GM10266 (cell line): ENCODE results near the gene SGCD.

Source experiments
- DNase-seq: peaks from one replicate; pipeline ENCODE4 v3.0.0; 2012; ENCODE audit errors: extremely low spot score
- TF ChIP-seq, protein P1 (sequence below): IDR thresholded peaks from 2 replicates; pipeline ENCODE4 v1.5.1; 2012; ENCODE audit warnings: mild to moderate bottlenecking, low read depth; ENCODE audit not compliant: control insufficient read depth, insufficient read depth; ENCODE audit errors: missing control alignments

SGCD gene

DNA sequence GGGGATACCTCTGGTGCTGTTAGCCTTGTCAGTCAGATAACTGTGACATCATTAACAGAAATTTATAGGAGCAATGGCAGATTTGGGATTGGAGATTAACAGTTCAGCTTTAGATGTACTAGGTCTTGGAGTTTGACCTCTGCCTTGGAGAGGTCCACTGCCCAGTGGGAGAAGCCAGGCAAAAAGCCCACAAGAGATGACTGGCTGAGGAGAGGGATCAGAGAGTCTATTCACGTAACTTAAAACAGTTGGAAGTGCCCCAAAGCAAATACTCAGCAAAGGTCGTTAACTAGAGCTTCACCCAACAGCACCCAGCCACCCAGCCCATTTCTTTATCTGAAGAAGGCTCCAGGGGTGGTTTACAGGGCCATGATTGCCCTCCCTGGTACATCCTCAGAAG, 290.5 kb downstream of the SGCD start:
- TF ChIP-seq, protein P1, sequence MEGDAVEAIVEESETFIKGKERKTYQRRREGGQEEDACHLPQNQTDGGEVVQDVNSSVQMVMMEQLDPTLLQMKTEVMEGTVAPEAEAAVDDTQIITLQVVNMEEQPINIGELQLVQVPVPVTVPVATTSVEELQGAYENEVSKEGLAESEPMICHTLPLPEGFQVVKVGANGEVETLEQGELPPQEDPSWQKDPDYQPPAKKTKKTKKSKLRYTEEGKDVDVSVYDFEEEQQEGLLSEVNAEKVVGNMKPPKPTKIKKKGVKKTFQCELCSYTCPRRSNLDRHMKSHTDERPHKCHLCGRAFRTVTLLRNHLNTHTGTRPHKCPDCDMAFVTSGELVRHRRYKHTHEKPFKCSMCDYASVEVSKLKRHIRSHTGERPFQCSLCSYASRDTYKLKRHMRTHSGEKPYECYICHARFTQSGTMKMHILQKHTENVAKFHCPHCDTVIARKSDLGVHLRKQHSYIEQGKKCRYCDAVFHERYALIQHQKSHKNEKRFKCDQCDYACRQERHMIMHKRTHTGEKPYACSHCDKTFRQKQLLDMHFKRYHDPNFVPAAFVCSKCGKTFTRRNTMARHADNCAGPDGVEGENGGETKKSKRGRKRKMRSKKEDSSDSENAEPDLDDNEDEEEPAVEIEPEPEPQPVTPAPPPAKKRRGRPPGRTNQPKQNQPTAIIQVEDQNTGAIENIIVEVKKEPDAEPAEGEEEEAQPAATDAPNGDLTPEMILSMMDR, result no peak
- DNase-seq, result no peak

DNA sequence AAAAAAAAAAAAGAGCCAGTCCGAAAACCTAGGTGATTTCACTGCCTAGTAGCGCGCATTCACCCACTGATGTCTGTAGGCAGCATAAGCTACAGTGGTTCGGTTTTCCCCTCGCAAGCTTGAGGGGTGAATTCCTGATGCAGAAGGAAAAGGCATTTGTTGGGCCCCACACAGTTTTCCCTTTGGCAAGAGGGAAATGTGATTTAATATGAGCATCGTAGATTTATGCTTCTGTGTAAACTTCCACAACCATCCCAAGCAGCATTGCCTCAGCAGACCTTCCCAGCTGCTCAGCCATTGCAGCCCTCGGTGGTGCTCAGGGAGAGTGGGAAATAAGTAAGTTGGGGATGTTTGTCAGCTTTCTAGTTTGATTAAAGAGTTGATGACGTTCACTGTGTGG, 291.6 kb downstream of the SGCD start:
- TF ChIP-seq, protein P1, result no peak
- no peak for DNase-seq

DNA sequence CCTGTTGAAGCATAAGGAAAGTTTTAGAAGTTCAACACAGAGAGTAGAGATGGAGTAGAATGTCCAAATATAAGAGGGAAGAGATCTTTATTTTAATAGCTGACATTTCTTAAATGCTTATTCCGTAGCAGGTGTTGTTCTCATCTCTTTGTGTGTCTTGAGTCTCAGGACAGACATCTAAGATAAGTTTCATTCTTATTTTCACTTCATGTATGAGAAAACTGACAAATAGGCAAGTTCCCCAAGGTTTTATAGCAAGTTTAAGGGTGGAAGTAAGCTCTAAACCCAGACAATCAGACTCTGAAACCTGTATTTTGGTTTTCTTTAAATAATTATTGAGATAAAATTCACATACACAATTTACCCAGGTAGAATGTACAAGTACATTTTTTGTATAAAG, 294.8 kb downstream of the SGCD start:
- TF ChIP-seq, protein P1, result no peak
- no peak for DNase-seq

DNA sequence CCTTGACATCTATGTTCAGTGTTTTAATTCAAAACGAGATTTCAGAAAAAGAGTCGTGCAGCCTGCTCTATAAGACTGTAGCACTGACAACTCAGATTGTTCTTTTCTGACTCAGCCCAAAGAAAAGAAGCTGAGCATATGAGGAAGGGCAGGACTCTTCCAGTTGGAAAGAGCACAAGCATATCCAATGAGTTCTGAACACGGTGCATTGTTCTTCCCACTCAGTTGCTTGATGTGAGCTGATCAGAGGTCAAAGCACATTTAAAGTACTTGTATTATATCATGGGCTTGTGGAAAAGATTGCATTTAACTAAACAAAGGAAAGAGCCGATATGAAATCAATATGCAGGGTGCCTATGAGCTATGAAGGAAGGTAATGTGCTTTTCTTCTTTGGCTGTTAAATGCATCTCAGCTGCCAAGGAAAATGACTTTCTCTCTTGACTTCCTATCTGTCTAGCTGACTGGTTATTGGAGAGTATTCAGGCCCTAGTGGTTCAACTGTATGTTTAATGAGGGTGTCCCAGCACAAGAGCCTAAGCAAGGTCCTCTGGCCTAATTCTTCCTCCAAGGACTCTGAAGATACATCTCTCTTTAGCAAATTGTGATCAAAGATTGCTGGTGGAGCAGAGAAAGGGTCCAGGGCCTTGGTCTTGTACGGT, 296.5 kb downstream of the SGCD start:
- no peak for DNase-seq
- TF ChIP-seq, protein P1, result no peak

DNA sequence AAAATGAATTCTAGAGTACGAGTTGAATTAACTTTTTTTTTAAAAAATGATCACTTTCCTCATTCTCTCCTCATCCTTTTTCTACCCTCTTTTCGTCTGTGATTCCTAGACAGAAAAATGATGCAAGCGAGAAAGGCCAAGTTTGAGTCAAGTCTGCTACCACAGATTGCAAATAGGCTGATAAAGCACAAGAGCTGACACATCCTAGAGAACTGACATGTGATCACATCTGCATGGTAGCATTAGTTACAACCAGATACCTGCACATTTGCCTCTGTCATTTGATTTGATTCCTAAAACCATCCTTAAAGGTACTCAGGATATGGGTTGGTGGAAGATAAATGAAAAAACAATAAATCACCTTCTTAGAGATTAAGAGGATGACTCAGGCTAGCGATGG, 297.7 kb downstream of the SGCD start:
- TF ChIP-seq, protein P1, result no peak
- no peak for DNase-seq

DNA sequence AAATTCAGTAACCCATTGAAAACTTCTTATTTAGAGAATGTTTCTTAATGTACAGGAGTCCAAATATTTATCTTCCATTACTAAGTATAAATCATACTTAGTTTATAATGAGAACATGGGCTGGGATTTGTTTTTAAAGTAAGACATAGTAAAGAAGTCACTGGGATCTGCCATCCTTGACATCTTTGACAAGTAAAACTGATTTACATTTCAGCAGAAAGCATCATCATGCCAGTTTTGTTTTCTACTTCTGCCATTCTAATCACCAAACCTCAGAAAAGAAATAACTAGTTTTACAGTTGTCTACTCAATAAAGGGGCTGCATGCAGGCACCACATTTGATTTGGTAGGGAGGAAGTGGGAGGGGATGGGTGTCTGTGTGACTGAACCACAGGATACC, 301.5 kb downstream of the SGCD start:
- no peak for DNase-seq
- TF ChIP-seq, protein P1, result no peak

DNA sequence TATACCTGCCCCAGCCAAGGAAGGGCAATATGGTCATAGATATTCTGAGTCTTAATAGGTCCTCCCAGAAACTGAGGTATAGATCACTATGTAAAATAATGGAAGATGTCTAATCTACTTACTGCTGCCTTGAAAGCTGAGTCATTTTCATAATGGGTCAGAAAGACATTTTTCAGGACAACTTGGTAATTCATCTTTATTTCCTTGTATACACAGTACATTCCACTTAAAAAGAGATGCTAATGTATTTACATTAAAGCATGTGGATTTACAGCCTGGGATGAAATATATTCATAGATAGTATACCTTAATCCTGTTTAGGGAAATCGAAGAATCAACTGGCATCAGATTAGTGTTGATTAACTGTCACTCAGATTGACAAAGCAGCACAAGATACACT, 304.0 kb downstream of the SGCD start:
- TF ChIP-seq, protein P1, result no peak
- DNase-seq, result no peak
